ENCODE measurements around the gene OR1J4. TPM values are rescaled to one million over a fixed set of nuclear protein-coding genes. Genes with fewer than 3 reads are reported as not detected.

Gene OR1J4
- polyA plus RNA-seq, 1 donor, result not detected

Other genes with a start within 250 kb of the OR1J4 start
- 4.5 TPM for gene PTGS1, start 148.1 kb upstream of the OR1J4 start, polyA plus RNA-seq (ENCODE audit: insufficient read length)
- not detected for gene OR1J1, start 41.2 kb upstream of the OR1J4 start, polyA plus RNA-seq (ENCODE audit: insufficient read length)
- not detected for gene OR1J2, start 8.3 kb upstream of the OR1J4 start, polyA plus RNA-seq (ENCODE audit: insufficient read length)
- not detected for gene OR1N1, start 8.2 kb downstream of the OR1J4 start, polyA plus RNA-seq (ENCODE audit: insufficient read length)
- gene OR1N2, start 34.0 kb downstream of the OR1J4 start, polyA plus RNA-seq (ENCODE audit: insufficient read length), result not detected
- gene OR1L8, start 64.2 kb downstream of the OR1J4 start, polyA plus RNA-seq (ENCODE audit: insufficient read length), result 0.15 TPM
- not detected for gene OR1Q1, start 95.6 kb downstream of the OR1J4 start, polyA plus RNA-seq (ENCODE audit: insufficient read length)
- gene OR1B1, start 138.5 kb downstream of the OR1J4 start, polyA plus RNA-seq (ENCODE audit: insufficient read length), result not detected
- gene OR1L1, start 142.6 kb downstream of the OR1J4 start, polyA plus RNA-seq (ENCODE audit: insufficient read length), result not detected
- not detected for gene OR1L3, start 156.0 kb downstream of the OR1J4 start, polyA plus RNA-seq (ENCODE audit: insufficient read length)
- gene OR1L4, start 204.8 kb downstream of the OR1J4 start, polyA plus RNA-seq (ENCODE audit: insufficient read length), result not detected
- gene OR1L6, start 223.2 kb downstream of the OR1J4 start, polyA plus RNA-seq (ENCODE audit: insufficient read length), result not detected

Measured in forelimb muscle (tissue), 1 donor.